ENCODE data around the gene SGCA.

SGCA gene

DNA sequence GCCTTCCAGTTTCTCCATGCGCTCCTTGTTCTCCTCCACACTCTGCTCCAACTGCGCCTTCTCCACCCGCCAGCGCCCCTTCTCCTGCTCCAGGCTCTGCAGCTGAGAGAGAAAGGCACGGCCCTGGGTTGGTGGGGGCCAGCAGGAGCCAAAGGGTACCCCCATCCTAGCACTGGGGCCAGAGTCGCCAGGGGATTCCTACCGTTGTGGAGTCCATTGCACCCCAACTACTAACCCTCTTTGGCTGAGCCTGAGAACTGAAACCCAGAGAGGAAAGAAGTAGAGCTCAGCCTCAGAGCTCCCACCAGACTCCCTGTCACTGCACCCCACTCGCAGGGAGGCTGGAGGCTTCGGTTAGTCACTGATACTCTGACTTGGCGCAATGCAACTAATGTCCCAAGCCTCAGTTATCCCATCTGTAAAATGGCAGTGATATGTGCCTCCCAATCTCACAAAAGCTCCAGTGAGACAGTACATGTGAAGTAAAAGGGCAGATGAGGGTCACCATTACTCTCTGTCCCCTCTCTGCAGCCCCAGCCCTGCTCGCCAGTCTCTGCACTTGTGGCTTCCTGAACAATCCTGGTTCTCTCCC lies 29.6 kb upstream of the SGCA start:
- TF ChIP-seq, protein P1, sequence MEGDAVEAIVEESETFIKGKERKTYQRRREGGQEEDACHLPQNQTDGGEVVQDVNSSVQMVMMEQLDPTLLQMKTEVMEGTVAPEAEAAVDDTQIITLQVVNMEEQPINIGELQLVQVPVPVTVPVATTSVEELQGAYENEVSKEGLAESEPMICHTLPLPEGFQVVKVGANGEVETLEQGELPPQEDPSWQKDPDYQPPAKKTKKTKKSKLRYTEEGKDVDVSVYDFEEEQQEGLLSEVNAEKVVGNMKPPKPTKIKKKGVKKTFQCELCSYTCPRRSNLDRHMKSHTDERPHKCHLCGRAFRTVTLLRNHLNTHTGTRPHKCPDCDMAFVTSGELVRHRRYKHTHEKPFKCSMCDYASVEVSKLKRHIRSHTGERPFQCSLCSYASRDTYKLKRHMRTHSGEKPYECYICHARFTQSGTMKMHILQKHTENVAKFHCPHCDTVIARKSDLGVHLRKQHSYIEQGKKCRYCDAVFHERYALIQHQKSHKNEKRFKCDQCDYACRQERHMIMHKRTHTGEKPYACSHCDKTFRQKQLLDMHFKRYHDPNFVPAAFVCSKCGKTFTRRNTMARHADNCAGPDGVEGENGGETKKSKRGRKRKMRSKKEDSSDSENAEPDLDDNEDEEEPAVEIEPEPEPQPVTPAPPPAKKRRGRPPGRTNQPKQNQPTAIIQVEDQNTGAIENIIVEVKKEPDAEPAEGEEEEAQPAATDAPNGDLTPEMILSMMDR (IDR thresholded peaks at IDR 0.05): no peak
- TF ChIP-seq ZFX (IDR thresholded peaks at IDR 0.05; ENCODE audit: borderline replicate concordance): no peak
- H3K27ac ChIP-seq: no peak overlapping the region

DNA sequence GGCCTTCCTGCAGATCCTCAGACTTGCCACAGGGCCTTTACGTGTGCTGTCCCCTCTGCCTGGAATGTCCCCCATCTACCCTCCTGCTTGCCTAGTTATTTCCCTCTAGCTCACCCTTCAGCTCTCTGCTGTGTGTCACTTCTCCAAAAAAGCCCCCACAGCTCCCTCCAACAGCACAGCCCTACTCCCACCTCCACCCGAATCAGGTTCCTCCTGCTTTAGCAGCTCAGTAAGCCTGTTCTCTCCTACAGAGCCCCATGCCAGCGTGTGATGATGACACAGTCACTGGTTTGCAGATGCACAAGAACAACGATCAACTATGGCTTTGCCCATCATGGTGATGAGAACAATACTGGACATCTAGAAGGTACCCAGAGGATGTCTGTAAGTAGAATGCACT lies 28.8 kb upstream of the SGCA start:
- TF ChIP-seq, protein P1 (IDR thresholded peaks at IDR 0.05): no peak
- no peak for TF ChIP-seq ZFX (IDR thresholded peaks at IDR 0.05; ENCODE audit: borderline replicate concordance)
- H3K27ac ChIP-seq: no peak overlapping the region

DNA sequence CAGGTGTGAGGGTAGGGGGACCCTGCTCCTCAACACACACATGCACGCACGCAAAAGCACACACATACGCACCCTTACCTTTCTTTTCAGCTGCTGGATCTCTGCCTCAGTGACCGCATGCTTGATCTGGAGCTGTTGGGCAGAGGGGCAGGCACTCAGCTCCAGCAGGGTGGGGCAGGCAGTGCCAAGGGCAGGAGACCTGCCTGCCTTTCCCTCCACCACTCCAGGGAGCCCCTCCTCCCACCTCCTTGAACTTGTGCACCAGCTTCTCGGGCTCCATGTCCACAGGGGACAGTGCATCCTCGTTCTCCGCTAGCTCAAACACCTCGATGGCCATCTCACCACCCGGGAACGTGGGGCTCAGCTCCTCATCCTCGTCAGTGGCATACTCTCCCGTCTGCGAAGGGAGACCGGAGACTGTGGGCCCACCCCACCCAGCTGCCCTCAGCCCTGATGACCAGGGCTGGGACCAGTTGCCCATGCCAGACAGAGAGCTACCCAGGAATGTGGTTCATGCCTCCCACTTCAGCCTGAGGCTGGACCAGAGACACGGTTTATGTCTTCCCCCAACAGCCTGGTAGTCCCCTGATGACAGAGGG lies 26.5 kb upstream of the SGCA start:
- H3K27ac ChIP-seq: no peak overlapping the region
- no peak for TF ChIP-seq ZFX (IDR thresholded peaks at IDR 0.05; ENCODE audit: borderline replicate concordance)

DNA sequence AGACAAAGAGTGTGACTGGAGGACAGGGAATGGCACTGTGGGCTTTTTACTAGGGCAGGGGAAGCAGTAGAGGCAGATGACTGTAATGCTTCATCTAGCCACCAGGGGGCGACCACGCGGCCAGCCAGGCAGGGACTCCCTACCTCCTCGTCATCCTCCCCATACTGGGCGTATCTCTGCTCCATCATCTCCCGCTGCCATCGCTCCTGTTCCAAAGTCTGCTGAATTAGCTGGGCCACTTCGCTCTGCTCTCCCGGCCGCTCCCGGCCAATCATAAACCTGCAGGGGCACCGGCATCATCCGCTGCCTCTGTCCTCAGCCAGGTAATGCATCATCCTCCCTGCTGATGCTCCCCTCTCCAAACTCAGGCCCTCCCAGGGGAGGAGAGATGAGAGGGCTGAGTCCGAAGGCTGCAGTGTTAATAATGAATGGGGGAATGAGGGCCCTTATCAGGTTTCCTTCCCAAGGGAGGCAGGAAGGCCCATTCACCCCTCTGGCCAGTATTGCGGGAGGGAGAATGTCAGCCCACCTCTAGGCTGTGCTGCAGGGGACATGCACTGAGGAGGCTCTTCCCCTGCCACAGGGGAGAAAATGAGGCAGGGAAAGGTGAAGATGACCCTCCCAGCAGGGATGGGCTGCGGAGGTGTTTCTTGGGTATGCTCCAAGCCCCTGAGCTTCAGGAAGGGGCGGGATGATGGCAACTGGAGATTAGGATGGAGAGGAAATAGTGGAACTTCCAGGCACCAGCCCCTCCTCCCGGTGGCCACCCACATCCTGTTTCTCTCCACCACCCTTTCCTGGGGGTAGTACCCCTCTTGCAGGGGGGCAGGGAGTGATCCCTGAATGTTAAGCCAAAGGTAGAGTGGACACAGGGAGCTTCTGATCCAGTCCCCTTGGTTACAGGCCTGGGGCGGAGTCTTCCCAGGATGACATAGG lies 25.6 kb upstream of the SGCA start:
- H3K27ac ChIP-seq: no peak overlapping the region
- TF ChIP-seq, protein P1 (IDR thresholded peaks at IDR 0.05): peak; percentile 95
- no peak for TF ChIP-seq ZFX (IDR thresholded peaks at IDR 0.05; ENCODE audit: borderline replicate concordance)

GRCh38 chr17:50141026-50141744 lies 24.6 kb upstream of the SGCA start:
- TF ChIP-seq ZFX (IDR thresholded peaks at IDR 0.05; ENCODE audit: borderline replicate concordance): no peak
- TF ChIP-seq, protein P1 (IDR thresholded peaks at IDR 0.05): no peak
- no peak overlapping the region for H3K27ac ChIP-seq

DNA sequence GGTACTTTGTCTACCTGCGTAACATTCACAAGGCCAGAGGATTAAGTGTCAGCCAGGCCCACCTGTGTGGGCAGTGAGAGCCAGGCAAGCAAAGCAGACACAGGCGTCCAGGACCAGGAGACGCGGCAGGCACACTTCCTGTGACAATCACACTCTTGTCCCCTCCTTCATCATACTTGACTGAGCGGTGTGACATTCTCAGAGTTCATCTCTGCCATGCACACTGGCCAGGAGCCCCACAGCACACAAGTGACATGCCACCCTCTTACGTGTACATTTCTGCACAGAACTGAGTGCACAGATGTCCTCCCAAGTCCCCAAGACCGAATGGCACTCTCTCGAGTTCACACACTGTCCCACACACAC lies 24.1 kb upstream of the SGCA start:
- H3K27ac ChIP-seq: no peak overlapping the region
- TF ChIP-seq, protein P1 (IDR thresholded peaks at IDR 0.05): no peak
- no peak for TF ChIP-seq ZFX (IDR thresholded peaks at IDR 0.05; ENCODE audit: borderline replicate concordance)

GRCh38 chr17:50143461-50144176 lies 22.2 kb upstream of the SGCA start:
- no peak overlapping the region for H3K27ac ChIP-seq
- TF ChIP-seq, protein P1 (IDR thresholded peaks at IDR 0.05): no peak
- TF ChIP-seq ZFX (IDR thresholded peaks at IDR 0.05; ENCODE audit: borderline replicate concordance): no peak
